Kidney capillary endothelial cell (primary cell): ENCODE data around the gene PHRF1.

Experiments
- DNase-seq: peaks from one replicate; pipeline ENCODE4 v3.0.0-alpha.2; 2018; ENCODE audit warnings: low spot score

The PHRF1 gene

DNA sequence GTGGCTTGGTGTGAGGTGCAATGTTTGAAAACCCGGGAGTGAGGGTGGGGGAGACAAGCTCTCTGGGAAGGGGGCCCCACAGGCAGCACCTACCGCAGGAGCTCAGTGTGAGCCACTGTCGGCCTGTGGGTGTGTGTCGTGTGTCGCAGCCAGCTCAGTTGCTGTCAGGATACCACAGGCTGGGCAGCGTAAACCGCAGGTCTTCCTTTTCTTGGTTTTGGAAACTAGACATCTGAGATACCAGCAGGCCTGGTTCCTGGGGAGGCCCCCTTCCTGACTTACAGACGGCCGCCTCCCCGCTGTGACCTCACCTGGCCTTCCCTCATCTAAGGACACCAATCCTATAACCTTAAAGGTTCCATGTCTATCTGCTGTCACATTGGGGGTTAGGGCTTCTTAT, 20.1 kb downstream of the PHRF1 start:
- DNase-seq: no peak

DNA sequence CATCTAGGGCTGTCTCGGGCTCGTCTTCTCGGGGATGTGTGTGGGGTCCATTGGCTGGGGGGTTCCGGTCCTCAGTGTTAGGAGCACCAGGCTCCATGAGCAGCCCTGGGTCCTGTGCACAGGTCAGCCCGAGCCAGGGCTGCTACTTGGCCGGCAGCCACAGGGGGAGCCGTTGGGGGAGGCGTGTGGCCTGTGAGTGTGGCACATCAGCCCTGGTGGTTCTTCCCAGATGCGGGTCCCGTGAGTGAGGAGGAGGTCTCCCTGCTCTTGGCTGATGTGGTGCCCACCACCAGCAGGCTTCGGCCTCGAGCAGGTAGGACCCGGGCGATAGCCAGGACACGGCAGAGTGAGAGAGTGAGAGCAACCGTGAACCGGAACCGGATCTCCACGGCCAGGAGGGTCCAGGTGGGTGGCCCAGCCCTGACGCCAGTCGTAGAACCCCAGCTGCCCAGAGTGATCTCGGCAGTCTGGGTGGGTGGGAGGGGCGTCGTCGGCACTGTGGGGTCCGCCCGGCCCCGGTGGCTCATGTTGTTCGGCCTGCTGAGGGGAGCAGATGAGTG, 21.0 kb downstream of the PHRF1 start:
- DNase-seq: no peak

DNA sequence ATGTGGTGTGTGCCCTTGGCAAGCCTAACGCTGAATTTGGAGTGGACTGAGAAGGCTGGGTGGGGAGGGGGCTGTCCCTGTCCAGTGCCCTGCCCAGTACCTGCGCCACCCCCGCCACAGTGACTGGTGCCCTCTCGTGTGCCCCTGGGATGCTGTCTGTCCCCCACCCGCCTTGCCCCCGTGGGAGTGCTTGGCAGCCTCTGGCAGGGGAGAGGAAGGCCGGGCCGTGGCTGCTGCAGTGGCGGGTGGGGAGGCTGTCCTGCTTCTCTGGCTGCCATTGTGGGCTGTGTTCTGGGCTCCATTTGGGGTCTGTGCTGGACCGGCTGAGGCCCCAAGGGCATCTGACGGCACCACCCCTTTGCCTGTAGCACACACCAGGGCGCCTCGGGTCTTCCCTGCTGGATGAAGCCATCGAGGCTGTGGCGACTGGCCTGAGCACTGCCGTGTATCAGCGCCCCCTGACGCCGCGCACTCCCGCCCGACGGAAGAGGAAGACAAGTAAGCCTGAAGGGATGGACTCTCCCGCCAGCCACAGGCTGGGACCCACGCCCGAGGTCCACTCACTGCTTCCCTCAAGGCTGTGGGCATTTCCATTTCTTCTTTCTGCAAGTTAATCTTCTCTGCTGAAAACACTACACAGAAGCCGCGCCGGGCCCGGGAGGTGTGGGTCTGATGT, 21.9 kb downstream of the PHRF1 start:
- DNase-seq: no peak

DNA sequence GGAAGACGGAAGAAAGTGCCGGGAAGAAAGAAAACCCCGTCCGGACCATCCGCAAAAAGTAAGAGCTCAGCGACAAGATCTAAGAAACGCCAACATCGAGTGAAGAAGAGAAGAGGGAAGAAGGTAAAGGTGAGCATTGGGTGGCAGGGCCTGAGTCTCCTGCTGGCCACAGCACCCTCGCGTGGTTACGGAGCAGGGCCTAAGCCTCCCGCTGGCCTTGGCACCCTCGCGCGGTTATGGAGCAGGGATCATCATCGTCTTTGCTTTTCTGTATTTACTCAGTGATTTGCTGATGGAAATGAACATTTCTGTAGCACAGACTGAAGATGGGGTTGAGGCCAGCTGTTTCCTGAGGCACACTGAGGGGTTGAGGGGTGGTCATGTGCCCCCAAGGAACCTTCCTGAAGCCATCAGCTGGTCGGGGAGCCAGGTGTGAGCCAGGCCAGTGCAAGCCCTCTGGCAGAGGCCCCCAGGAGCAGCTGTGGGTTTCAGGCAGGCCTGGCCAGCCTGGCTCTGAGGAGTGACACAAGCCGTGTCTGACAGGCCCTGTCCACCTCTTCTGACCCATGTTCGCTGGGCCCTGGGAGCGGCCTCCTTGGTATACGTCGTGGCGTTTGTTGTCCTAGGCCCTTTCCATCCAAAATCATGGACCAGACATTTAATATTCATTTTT, 25.4 kb downstream of the PHRF1 start:
- no peak for DNase-seq

DNA sequence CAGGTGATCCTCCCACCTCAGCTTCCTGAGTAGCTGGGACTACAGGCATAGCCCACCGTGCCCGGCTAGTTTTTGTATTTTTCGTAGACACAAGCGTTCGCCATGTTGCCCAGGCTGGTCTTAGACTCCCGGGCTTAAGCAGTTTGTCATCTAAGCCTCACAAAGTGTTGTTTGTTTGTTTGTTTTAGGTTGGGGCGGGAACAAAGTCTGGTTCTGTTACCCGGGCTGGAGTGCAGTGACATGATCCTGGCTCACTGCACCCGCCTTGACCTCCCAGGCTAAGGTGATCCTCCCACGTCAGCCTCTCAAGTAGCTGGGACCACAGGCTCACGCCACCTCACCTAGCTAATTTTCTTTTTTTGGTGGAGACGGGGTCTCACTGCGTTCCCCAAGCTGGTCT, 26.9 kb downstream of the PHRF1 start:
- DNase-seq: no peak

DNA sequence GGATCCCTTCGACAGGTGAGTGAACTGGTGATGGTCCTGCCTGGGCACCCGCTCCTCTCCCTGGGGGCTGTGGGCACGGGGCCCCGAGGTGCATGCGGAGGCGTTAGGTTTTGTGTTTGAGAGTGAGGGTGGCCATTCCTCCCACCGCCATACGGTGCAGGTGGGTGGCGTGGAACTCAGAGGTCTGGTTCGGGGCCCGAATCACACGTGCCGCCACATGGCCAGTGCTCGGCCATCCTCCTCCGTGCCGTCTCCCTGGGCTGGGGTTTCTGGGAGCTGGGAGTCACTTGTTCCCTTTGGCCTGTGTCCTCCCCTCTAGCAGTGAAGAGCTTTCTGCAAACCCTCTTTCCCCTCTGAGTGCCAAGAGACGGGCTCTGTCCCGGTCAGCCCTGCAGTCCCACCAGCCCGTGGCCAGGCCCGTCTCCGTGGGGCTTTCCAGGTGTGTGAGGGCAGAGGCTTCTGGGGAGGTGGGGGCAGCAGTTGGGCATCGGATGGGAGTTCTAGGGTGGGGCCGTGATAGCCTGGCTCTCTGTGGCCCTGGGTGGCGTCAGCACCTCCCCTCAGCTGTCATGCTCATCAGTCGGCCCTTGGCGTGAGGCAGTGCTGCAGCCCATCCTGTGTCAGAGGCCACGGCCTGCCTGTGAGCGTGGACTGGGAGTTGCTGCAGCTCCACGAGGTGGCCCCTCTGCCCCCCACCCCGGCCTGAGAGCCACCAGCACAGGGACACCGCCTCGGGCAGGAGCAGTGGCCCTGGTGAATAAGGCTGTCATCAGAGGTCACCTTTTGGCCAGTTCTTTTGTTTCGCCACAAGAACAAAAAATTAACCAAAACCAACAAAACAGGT, 29.2 kb downstream of the PHRF1 start:
- no peak for DNase-seq

DNA sequence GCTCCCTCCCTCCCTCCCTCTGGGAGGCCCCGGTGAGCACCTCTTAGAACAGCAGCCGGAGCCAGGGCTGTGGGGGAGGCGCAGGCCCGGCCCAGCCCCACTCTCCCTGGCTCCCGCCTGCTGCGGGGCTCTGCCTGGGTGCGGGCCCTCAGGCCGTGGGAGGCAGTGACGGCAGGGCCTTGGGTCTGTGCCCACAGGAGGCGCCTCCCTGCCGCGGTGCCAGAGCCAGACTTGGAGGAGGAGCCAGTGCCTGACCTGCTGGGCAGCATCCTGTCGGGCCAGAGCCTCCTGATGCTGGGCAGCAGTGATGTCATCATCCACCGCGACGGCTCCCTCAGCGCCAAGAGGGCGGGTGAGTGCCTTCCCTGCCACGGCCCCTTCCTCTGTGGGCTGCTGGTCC, 30.0 kb downstream of the PHRF1 start:
- no peak for DNase-seq

DNA sequence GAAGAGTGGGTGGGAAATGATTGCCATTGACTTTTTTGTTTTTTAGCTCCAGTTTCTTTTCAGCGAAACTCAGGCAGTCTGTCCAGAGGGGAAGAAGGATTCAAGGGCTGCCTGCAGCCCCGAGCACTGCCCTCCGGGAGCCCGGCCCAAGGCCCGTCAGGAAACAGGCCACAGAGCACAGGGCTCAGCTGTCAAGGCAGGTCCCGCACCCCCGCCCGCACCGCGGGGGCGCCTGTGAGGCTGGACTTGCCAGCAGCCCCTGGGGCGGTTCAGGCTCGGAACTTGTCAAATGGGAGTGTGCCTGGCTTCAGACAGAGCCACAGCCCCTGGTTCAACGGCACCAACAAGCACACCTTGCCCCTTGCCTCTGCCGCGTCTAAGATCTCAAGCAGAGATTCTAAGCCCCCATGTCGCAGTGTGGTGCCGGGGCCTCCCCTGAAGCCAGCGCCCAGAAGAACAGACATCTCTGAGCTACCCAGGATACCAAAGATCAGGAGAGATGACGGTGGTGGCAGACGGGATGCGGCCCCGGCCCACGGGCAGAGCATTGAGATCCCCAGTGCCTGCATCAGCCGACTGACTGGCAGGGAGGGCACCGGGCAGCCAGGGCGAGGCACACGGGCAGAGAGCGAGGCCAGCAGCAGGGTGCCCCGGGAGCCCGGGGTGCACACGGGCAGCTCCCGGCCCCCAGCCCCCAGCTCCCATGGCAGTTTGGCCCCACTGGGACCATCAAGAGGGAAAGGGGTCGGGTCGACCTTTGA, 30.9 kb downstream of the PHRF1 start:
- DNase-seq: no peak

DNA sequence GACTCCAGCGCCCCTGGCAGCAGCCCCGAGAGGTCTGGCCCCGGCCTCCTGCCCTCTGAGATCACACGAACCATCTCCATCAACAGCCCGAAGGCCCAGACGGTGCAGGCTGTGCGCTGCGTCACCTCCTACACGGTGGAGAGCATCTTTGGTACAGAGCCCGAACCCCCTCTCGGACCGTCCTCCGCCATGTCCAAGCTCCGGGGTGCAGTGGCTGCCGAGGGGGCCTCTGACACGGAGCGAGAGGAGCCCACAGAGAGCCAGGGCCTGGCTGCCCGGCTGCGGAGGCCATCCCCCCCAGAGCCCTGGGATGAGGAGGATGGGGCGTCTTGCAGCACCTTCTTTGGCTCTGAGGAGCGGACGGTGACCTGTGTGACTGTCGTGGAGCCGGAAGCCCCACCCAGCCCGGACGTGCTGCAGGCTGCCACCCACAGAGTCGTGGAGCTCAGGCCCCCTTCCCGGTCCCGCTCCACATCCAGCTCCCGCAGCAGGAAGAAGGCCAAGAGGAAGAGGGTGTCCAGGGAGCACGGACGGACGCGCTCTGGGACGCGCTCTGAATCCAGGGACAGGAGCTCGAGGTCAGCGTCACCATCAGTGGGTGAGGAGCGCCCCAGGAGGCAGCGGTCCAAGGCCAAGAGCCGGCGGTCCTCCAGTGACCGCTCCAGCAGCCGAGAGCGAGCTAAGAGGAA, 31.8 kb downstream of the PHRF1 start:
- DNase-seq: no peak

DNA sequence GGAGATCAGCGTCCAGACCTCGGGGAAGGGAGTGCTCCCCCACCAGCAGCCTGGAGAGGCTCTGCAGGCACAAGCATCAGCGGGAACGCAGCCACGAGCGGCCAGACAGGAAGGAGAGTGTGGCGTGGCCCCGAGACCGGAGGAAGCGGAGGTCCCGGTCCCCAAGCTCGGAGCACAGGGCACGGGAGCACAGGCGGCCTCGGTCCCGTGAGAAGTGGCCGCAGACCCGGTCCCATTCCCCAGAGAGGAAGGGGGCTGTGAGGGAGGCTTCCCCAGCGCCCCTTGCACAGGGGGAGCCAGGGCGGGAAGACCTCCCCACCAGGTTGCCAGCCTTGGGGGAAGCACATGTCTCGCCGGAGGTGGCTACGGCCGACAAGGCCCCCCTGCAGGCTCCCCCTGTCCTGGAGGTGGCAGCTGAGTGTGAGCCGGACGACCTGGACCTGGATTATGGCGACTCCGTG, 32.6 kb downstream of the PHRF1 start:
- DNase-seq: no peak

DNA sequence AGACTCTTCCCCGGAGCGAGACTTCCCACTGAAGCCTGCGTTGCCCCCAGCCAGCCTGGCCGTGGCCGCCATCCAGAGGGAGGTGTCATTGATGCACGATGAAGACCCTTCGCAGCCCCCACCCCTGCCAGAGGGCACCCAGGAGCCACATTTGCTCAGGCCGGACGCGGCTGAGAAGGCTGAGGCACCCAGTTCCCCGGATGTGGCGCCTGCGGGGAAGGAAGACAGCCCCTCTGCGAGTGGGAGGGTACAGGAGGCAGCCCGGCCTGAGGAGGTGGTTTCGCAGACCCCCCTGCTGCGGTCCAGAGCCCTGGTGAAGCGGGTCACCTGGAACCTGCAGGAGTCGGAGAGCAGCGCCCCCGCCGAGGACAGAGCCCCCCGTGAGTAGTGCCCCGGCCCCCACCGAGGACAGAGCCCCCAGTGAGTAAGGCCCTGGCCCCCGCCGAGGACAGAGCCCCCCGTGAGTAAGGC, 33.1 kb downstream of the PHRF1 start:
- DNase-seq: no peak

DNA sequence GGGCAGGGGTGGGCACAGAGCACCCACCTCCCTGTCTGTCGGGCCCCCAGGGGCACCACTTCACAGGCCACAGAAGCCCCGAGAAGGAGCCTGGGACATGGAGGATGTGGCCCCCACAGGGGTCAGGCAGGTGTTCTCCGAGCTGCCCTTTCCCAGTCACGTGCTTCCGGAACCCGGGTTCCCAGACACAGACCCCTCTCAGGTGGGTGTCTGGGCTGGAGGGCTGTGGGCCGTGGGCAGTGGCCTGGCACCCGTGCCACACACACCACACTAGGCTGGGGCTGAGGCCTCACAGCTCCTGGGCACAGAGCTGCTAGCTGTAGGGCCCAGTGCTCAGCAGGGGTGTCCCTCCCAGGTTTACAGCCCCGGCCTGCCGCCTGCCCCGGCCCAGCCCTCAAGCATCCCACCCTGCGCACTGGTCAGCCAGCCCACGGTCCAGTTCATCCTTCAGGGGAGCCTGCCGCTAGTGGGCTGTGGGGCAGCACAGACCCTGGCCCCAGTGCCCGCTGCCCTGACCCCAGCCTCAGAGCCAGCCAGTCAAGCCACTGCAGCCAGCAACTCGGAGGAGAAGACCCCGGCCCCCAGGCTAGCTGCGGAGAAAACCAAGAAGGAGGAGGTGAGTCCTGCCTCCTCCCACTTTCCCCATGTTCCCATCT, 34.0 kb downstream of the PHRF1 start:
- no peak for DNase-seq

DNA sequence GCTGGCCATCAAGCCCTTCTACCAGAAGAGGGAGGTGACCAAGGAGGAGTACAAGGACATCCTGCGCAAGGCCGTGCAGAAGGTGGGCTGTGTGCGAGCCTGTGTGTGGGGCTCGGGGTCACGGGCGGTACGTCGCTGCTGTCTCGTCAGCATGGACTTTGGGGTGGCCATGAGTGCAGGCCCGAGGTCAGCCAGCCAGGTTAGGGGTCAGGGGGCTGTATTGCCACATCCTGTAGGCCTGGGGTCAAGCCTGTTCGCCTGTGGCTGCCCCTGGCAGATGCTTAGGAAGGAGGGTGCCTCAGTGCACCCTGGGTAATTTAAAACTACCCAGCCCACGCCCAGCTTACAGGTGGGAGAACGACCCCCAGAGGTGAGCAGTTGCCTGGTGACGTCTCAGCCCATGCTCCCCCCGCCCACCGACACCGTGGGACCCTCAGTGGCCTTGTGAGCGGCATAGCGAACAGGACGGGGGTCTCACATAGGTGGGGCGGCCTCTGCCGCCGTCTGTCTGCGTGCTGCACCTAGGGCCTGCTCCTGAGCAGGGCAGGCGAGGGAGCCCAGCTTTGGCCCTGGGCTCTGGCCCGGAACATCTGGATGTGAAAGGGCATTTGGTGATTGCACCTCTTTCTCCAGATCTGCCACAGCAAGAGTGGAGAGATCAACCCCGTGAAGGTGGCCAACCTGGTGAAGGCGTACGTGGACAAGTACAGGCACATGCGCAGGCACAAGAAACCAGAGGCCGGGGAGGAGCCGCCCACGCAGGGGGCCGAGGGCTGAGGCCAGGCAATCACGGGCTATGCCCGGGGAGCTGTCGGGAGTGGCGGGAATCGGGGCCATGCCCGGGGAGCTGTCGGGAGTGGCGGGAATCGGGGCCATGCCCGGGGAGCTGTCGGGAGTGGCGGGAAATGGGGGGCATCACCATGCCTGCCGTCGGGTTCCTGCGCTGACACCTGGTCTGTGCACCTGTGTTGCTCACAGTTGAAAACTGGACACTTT, 35.0 kb downstream of the PHRF1 start:
- DNase-seq: no peak

DNA sequence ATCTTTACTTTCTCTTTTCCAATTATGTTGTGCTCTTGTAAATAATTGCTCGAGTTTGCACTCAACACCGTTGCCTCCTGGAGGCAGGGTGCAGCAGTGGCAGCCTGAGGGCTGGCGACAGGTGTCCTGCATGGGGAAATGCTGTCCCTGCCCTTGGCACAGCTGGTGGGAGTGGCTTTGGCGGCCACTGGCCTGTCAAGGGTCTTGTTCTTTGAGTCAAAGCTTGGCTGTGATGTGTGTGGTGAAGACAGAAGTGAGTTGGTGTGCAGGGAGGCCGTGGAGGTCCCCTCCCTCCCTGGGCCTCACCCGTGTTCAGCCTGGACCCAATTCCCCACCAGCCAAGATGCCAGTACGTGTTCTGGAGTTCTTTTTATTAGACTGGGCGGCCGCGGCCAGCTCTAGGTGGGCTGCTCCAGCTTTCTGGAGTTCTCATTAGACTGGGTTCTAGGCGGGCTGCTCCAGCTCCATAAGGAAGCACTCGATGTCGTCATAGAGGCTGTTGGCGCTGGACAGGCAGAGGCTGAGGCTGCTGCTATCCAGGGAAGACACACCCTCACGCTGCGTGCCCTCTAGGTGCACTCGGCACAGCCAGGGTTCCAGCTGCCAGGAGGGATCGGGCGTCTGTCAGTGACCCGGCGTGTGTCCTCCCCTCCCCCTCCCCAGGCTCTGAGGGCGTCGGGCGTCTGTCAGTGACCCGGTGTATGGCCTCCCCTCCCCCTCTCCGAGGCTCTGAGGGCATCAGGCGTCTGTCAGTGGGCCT, 36.1 kb downstream of the PHRF1 start:
- no peak for DNase-seq

DNA sequence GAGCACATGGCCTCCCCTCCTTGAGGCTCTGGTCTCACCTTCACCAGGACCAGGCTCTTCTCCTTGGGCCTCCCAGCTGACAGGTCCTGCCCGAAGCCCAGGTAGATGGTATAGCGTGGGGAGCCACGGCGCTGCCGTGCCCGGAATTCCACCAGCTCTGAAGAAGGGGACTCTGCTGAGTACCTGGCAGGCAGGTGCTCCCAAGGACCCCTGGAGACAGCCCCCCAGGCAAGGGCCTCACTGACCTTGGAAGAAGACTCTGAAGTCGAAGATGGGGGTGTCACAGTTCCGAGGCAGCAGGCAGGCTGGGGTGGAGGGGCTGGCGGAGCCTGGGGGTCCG, 36.7 kb downstream of the PHRF1 start:
- no peak for DNase-seq

DNA sequence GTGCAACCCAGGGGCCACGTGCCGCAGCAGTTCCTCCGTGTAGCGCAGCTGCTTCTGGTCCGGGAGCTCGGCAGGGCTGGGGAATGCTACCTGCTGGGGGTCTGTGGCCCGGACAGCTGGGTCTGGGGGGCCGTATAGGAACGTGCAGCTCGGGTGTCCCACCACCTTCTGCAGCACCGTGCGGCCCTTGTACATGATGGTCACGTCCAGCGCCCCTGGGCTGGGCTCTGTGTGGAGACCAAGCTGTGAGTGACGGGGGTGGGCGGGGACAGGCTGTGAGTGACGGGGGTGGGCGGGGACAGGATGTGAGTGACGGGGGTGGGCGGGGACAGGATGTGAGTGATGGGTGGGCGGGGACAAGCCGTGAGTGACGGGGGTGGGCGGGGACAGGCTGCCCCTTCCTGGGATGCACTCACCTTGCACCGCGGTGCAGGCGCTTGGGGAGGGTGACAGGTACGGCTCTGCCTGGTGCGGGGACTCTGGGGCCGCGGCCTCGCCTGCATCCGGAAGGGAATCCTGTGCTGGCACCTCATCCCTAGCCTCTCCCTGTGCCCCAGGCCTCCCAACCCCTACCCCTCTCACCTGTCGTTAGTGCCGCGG, 37.2 kb downstream of the PHRF1 start:
- DNase-seq: no peak

DNA sequence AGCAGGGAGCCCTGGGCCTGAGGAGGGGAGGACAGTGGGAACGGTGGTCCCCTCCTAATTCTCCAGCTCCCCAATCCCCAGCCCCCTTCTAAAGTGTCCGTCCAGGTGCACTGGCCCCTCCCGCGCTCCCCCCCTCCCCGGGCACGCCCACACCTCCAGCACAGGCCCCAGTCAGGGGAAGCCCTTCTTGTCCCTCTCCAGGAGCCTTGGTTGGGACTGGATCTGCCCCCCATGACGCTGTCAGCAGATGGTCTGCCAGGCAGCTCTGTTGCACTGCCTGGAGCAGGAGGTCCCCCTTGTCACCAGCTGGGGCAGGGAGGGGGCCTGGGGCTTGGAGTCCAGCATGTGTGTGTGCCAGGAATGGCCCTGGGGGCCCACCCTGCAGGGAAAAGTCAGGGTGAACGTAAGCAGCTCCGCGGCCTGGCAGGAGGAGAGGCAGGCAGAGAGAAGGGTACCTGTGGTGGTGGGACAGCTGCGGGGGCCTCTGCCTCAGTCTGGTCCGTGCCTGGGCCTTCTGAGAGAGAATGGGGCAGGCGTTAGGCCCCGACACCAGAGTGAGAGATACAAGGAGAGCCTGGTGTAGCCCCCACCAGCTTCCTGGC, 37.9 kb downstream of the PHRF1 start:
- no peak for DNase-seq
